Ishikawa (cell line): ENCODE data around the gene FRMPD2.

ENCODE experiments used
- EP300 ChIP-seq: IDR thresholded peaks from 2 replicates; pipeline ENCODE4 v1.6.1; 2012; ENCODE audit warnings: borderline replicate concordance
- FOXM1 ChIP-seq: IDR thresholded peaks from 2 replicates; pipeline ENCODE4 v1.6.1; 2012; ENCODE audit warnings: low read depth, borderline replicate concordance
- NFIC ChIP-seq: IDR thresholded peaks from 2 replicates; pipeline ENCODE4 v1.6.1; 2012
- RAD21 ChIP-seq: IDR thresholded peaks from 2 replicates; pipeline ENCODE4 v1.6.1; 2012; ENCODE audit warnings: low read depth
- TAF1 ChIP-seq: IDR thresholded peaks from 2 replicates; pipeline ENCODE4 v1.6.1; 2012; ENCODE audit warnings: low read depth, mild to moderate bottlenecking
- TCF12 ChIP-seq: IDR thresholded peaks from 2 replicates; pipeline ENCODE4 v1.6.1; 2012; ENCODE audit warnings: low read depth
- YY1 ChIP-seq: IDR thresholded peaks from 2 replicates; pipeline ENCODE4 v1.6.1; 2012; ENCODE audit warnings: low read depth
- TF ChIP-seq, protein P1 (sequence below): IDR thresholded peaks from 2 replicates; pipeline ENCODE4 v1.6.1; 2012; ENCODE audit warnings: low read depth, mild to moderate bottlenecking
- TF ChIP-seq, protein P2 (sequence below): IDR thresholded peaks from 2 replicates; pipeline ENCODE4 v1.6.1; 2012
- TF ChIP-seq, protein P3 (sequence below): IDR thresholded peaks from 2 replicates; pipeline ENCODE4 v1.6.1; 2012

DNA sequence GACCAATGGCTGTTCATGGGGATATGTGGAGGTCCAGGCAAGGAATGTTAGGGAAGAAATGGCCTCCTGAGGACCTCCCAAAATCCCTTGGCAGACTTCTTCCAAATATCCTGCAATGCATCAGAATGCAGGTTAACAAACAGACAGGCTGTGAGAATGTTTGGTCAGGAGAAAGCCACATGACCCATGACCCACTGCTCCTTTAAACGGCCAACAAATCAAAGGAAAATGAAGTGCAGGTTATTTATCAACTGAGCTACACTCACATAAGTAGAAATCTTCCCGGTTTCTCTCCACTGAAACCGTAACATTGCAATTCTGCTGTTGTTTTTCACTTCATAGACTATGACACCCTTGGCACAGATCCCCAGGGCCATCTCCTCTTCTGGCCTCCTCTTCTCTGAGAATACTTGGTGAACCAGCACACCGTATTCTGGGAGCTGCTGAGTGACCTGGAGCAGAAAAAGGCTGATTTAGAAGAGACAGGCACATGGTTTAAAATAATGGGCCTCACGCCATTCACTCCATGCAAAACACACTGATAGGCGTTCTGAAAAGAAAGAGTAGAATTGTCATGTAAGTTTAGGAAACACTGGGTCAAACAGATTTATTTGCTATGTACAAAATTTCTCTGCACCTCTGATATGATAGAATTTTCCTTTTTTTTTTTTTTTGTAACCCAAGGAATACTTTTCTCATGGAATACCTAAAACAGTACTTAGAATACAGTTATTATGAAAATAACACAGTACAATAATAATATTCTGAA lies 67.8 kb downstream of the FRMPD2 start:
- TF ChIP-seq EP300, result no peak
- TF ChIP-seq, protein P1, sequence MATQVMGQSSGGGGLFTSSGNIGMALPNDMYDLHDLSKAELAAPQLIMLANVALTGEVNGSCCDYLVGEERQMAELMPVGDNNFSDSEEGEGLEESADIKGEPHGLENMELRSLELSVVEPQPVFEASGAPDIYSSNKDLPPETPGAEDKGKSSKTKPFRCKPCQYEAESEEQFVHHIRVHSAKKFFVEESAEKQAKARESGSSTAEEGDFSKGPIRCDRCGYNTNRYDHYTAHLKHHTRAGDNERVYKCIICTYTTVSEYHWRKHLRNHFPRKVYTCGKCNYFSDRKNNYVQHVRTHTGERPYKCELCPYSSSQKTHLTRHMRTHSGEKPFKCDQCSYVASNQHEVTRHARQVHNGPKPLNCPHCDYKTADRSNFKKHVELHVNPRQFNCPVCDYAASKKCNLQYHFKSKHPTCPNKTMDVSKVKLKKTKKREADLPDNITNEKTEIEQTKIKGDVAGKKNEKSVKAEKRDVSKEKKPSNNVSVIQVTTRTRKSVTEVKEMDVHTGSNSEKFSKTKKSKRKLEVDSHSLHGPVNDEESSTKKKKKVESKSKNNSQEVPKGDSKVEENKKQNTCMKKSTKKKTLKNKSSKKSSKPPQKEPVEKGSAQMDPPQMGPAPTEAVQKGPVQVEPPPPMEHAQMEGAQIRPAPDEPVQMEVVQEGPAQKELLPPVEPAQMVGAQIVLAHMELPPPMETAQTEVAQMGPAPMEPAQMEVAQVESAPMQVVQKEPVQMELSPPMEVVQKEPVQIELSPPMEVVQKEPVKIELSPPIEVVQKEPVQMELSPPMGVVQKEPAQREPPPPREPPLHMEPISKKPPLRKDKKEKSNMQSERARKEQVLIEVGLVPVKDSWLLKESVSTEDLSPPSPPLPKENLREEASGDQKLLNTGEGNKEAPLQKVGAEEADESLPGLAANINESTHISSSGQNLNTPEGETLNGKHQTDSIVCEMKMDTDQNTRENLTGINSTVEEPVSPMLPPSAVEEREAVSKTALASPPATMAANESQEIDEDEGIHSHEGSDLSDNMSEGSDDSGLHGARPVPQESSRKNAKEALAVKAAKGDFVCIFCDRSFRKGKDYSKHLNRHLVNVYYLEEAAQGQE, result no peak
- TF ChIP-seq, protein P2, sequence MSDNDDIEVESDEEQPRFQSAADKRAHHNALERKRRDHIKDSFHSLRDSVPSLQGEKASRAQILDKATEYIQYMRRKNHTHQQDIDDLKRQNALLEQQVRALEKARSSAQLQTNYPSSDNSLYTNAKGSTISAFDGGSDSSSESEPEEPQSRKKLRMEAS, result no peak
- TF ChIP-seq NFIC, result no peak
- TF ChIP-seq TAF1, result no peak
- TF ChIP-seq, protein P3, sequence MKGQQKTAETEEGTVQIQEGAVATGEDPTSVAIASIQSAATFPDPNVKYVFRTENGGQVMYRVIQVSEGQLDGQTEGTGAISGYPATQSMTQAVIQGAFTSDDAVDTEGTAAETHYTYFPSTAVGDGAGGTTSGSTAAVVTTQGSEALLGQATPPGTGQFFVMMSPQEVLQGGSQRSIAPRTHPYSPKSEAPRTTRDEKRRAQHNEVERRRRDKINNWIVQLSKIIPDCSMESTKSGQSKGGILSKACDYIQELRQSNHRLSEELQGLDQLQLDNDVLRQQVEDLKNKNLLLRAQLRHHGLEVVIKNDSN, result no peak
- no peak for TF ChIP-seq RAD21
- no peak for TF ChIP-seq TCF12
- no peak for TF ChIP-seq YY1
- TF ChIP-seq FOXM1, result no peak
